GM18907 (cell line): ENCODE measurements around the gene CDCP1.
A peak's percentile ranks its signal among the peaks of the same experiment; 100 is the strongest.
"Not testable (repeated sequence)": the region's sequence is repeated elsewhere in the genome, so short reads cannot be mapped to it uniquely, and the experiment has no call there.

Experiments
- ATAC-seq: cut with Tn5 transposase; IDR thresholded peaks from one replicate; pipeline ENCODE4 v1.9.1; 2021; ENCODE audit warnings: mild to moderate bottlenecking, moderate library complexity; ENCODE audit not compliant: unreplicated experiment

Gene CDCP1

GRCh38 chr3:45060165-45060892, 85.8 kb downstream of the CDCP1 start:
- no peak for ATAC-seq

DNA sequence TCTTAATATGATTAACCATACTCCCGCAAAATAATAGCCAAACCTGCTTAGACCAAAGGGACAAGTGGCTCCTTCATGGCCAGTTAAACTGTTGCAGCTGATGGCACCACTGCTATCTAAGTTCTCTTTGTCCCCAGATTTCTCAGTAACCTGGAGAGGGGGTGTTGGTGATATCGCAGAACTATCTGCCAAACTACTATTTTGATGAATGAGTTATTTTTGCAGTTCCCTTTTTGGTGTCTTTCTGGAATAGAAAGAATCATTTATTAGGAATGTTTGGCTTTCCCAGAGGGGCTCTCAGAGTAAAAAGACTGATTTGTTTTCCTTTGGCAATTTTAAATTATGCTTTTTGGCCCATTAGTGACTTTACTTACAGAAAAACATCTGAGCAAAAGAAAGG, 87.0 kb downstream of the CDCP1 start:
- no peak for ATAC-seq

DNA sequence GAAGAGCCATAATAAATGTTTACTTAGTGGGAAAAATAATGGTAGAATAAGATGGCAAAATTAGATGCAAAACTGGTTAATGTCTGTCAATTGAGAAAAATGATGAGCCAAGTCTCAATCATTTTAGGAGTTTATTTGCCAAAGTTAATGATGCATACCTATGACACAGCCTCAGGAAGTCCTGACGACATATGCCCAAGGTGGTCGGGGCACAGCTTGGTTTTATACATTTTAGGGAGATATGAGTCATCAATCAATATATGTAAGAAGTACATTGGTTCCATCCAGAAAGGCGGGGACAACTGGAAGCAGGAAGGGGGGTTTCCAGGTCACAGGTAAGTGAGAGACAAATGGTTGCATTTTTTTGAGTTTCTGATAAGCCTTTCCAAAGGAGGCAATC, 88.6 kb downstream of the CDCP1 start:
- ATAC-seq, result no peak

DNA sequence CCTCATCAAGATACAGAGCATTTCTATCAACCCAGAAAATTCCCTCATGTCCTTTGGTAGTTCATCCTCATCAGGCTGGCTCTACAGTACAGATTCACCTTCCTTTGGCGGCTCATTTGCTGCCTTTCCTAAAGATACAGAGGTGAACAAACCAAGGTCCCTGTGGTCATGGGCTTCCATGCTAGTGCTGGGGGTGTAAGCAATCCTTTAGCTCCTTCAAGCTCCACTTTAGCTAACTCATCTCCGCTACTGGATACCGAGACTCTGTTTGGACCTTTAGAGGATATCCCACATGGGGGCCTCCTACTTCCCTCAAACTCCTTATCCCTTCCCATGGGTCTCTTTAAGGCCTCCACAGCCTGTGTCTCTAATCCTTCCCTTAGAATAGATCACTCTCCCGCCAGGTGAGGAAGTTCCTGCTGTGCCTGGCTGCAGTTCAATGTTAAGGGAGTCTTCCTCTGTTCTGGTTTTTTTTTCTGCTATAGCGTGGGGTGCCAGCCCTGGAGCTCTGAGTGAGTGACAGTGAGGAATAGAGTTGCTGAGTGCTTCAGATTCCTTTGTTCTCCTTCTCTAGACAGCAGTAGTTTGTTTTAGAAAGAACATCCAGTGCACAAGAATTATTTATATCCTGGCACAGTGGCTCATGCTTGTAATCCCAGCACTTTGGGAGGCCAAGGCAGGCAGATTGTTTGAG, 89.4 kb downstream of the CDCP1 start:
- no peak for ATAC-seq

GRCh38 chr3:45055411-45056143, 90.6 kb downstream of the CDCP1 start:
- no peak for ATAC-seq

- ATAC-seq, result no peak
Measured at GRCh38 chr3:45055032-45055410, 91.2 kb downstream of the CDCP1 start.

DNA sequence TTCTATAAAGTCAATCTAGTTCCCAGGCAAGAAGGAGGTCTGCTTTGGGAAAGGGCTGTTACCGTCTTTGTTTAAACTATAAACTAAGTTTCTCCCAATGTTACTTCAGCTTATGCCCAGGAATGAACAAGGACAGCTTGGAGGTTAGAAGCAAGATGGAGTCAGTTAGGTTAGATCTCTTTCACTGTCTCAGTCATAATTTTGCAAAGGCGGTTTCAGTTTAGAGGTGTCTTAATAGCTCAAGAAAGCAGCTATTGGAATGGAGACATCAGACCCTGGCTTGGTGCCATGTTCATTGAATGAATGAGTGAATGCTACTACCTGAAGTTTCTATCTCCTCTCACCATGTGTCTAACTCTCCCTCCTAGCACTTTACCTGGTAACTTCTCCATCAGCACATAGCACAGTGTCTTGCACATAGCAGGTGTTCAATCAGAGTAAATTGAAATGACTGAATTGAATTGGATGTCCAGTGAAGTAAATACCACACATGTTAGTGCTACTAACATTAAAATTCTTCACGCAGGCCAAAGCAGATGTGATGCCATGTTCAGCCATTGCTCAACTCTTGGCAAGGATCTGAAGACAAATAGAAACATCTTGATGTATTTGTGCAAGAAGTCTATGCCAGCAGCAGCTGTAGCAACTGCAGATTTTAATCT, 91.9 kb downstream of the CDCP1 start:
- ATAC-seq, result no peak

DNA sequence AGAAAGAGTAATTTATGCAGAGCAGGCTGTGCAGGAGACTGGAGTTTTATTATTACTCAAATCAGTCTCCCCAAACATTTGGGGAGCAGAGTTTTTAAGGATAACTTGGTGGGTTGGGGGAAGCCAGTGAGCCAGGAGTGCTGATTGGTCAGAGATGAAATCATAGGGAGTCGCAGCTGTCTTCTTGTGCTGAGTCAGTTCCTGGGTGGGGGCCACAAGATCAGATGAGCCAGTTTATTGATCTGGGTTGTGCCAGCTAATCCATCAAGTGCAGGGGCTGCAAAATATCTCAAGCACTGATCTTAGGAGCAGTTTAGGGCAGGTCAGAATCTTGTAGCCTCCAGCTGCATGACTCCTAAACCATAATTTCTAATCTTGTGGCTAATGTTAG, 92.4 kb downstream of the CDCP1 start:
- ATAC-seq, result not testable (repeated sequence)

GRCh38 chr3:45051685-45052084, 94.5 kb downstream of the CDCP1 start:
- ATAC-seq, result no peak

GRCh38 chr3:45049807-45050206, 96.4 kb downstream of the CDCP1 start:
- ATAC-seq, result no peak

GRCh38 chr3:45048244-45048643, 97.9 kb downstream of the CDCP1 start:
- ATAC-seq, result no peak

GRCh38 chr3:45043728-45044299, 102.4 kb downstream of the CDCP1 start:
- no peak for ATAC-seq

DNA sequence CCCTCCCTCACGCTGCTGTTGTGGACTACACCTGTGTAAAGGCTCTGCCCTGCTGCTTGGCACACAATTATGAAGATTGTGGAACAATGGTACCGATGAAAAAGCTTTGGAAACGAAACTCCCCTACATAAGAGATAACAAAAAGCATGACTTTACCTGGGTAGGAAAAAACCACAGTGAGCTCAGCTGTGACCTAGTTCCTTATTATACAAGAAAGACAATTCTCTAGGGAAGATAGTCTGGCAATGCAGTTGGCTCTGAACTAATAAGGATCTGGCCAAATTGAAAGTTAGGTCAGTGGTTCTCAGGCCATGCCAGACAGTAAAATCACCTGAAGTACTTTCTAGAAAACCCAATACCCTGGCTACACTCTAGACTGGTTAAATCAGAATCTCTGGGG, 104.0 kb downstream of the CDCP1 start:
- ATAC-seq, result no peak

- no peak for ATAC-seq
Measured at GRCh38 chr3:45041666-45042065, 104.5 kb downstream of the CDCP1 start.

DNA sequence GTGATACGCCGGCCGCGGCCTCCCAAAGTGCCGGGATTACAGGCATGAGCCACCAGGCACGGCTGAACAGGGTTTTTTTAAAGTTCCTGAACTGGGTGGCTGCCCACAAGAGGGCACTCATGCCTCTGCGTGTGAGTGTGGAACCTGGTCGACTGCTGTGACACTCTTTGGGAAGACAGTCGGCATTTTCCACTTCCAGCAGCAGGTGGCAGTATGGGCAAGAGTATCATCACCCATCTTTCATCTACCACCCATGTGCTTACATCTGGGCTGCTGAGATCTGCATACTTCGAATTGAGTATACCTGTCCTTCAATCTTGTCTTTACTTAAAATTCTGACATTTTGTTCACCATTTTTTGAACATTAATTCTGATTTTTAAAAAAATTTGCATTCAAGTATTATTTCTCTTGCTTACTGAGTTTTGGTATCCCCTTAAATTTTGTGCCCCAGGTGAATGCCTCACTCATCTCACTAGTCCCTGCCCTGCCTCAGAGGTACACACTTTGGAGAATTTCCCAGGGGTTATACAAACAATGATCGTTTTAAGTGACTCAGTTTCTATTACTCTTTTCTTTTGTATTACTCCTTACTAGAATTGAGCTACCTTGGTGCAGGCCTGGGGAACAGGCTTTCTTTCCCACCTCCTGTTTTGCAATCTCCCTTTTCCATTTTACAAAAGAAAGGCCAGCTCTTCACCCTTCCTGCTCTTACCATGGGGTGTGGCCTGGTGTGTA, 108.3 kb downstream of the CDCP1 start:
- ATAC-seq, result peak; percentile 66

DNA sequence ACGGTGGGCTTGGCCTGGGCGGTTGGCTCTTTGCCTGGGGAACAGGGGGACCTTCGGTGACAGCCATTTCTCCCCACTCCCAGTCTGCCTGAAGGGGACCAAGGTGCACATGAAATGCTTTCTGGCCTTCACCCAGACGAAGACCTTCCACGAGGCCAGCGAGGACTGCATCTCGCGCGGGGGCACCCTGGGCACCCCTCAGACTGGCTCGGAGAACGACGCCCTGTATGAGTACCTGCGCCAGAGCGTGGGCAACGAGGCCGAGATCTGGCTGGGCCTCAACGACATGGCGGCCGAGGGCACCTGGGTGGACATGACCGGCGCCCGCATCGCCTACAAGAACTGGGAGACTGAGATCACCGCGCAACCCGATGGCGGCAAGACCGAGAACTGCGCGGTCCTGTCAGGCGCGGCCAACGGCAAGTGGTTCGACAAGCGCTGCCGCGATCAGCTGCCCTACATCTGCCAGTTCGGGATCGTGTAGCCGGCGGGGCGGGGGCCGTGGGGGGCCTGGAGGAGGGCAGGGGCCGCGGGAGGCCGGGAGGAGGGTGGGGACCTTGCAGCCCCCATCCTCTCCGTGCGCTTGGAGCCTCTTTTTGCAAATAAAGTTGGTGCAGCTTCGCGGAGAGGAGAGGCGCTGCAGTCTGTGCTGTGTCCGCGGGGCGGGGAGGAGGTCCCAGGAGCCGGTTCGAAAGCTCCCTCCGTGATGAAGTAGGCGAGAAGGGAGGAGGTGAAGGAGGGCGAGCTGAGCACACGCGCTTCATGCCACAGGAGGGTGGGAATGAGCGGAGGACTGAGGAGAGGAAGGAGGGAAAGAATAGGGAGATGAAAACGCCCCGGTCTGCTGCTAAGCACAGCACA, 110.5 kb downstream of the CDCP1 start:
- ATAC-seq, result no peak

DNA sequence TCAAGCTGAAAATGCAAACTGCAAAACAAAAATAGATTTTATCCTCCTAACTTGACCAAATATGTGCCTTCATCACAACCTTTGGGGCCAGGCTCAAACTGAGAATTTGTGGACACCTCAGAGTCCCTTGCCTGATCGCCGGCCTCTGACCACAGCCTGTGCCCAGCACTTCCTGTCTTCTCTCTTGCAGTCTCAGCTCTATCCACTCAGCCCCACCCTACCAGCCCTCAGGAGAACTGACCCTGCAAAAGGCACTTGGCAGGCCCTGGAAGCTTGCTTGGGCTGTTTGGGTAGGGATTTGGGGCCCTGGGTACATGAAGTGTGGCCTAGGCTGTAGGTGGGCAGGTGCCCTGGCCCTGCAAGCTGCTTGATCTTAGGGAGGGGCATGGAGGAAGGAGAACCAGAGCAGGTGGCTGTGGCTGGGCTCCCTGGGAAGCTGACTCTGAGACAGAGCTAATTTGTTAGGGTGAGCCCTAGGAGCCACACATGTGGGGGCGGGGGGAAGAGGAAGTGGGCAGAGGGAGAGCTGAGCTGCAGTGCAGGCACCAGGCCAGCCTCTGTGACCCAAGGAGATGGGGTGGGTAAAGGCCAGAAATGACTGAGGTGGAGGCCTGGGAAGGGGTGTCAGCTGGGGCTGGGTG, 111.4 kb downstream of the CDCP1 start:
- ATAC-seq, result peak; percentile 50

GRCh38 chr3:45033791-45034190, 112.4 kb downstream of the CDCP1 start:
- no peak for ATAC-seq
